ENCODE results near the gene MORF4L1. TPM values are rescaled to one million over a fixed set of nuclear protein-coding genes. Genes with fewer than 3 reads are reported as not detected.
"Not testable (repeated sequence)": the region's sequence is repeated elsewhere in the genome, so short reads cannot be mapped to it uniquely, and the experiment has no call there.

The MORF4L1 gene
- polyA plus RNA-seq, 1 donor from 2014 or later = 1,505 TPM

GRCh38 chr15:78928176-78928575, 55.5 kb downstream of the MORF4L1 start:
- not testable (repeated sequence) for H3K4me2 ChIP-seq (ENCODE audit: low read length); H3K79me2 ChIP-seq (replicated peaks; ENCODE audit: insufficient read depth, low read length); H3K36me3 ChIP-seq (ENCODE audit: insufficient read depth, low read length); H3F3A ChIP-seq (ENCODE audit: insufficient read depth, low read length, poor library complexity, severe bottlenecking); H3K27me3 ChIP-seq (ENCODE audit: insufficient read depth, low read depth, low read length); H3K4me3 ChIP-seq (ENCODE audit: low read length); H4K20me1 ChIP-seq (ENCODE audit: insufficient read depth); H3K27ac ChIP-seq (ENCODE audit: low read length); H3K9ac ChIP-seq (ENCODE audit: low read length); H3K9me3 ChIP-seq (ENCODE audit: low read length); H2AFZ ChIP-seq (ENCODE audit: low read depth, low read length); H3K9me2 ChIP-seq (ENCODE audit: insufficient read depth, low read length)
- TF ChIP-seq POLR2AphosphoS5 (IDR thresholded peaks at IDR 0.05) = peak; percentile 6

DNA sequence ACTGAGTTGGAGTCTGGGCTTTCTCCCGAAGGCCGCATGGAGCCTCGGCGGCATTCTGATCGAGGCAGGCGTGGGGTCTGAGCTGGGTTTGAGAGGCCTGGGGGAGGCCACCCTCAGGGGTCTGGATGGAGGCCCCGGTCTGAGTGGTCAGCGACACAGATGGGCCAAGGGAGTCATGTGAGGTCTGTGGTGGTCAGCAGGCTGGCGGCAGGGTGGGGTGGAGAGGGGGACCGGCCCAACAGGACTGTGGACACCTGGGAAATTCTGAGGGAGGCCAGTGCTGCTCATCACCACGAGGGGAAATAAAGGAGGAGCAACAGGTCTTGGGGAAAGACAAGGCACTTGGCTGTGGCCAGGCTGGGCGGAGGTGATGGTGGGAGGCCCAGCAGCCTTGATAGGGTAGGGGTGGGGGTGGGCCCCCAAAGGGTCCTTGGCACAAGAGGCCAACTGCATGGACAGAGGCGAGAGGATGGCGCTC, 56.0 kb downstream of the MORF4L1 start:
- H2AFZ ChIP-seq (ENCODE audit: low read depth, low read length) = no peak overlapping the region
- no peaks in the 10 kb centered on the region for H3K9me2 ChIP-seq (ENCODE audit: insufficient read depth, low read length)
- H4K20me1 ChIP-seq (ENCODE audit: insufficient read depth) = no peaks in the 10 kb centered on the region
- TF ChIP-seq, protein P1, sequence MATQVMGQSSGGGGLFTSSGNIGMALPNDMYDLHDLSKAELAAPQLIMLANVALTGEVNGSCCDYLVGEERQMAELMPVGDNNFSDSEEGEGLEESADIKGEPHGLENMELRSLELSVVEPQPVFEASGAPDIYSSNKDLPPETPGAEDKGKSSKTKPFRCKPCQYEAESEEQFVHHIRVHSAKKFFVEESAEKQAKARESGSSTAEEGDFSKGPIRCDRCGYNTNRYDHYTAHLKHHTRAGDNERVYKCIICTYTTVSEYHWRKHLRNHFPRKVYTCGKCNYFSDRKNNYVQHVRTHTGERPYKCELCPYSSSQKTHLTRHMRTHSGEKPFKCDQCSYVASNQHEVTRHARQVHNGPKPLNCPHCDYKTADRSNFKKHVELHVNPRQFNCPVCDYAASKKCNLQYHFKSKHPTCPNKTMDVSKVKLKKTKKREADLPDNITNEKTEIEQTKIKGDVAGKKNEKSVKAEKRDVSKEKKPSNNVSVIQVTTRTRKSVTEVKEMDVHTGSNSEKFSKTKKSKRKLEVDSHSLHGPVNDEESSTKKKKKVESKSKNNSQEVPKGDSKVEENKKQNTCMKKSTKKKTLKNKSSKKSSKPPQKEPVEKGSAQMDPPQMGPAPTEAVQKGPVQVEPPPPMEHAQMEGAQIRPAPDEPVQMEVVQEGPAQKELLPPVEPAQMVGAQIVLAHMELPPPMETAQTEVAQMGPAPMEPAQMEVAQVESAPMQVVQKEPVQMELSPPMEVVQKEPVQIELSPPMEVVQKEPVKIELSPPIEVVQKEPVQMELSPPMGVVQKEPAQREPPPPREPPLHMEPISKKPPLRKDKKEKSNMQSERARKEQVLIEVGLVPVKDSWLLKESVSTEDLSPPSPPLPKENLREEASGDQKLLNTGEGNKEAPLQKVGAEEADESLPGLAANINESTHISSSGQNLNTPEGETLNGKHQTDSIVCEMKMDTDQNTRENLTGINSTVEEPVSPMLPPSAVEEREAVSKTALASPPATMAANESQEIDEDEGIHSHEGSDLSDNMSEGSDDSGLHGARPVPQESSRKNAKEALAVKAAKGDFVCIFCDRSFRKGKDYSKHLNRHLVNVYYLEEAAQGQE (IDR thresholded peaks at IDR 0.05; ENCODE audit: borderline replicate concordance) = no peak
- TF ChIP-seq CTCF (IDR thresholded peaks at IDR 0.05; ENCODE audit: poor library complexity, severe bottlenecking) (no peak), EP300 (conservative IDR thresholded peaks at IDR 0.05; ENCODE audit: poor library complexity, severe bottlenecking) (no peak), POLR2AphosphoS5 (IDR thresholded peaks at IDR 0.05) (no peak), TAF1 (IDR thresholded peaks at IDR 0.05; ENCODE audit: low read depth) (no peak), EZH2 (IDR thresholded peaks at IDR 0.05; ENCODE audit: borderline replicate concordance, insufficient read depth, low read length, poor library complexity, severe bottlenecking) (no peak), MXI1 (conservative IDR thresholded peaks at IDR 0.05; ENCODE audit: poor library complexity, severe bottlenecking) (no peak), RAD21 (conservative IDR thresholded peaks at IDR 0.05) (no peak), SMC3 (conservative IDR thresholded peaks at IDR 0.05; ENCODE audit: poor library complexity) (no peak)
- H3K27me3 ChIP-seq (ENCODE audit: insufficient read depth, low read depth, low read length) = no peaks in the 10 kb centered on the region
- no peaks in the 10 kb centered on the region for H3F3A ChIP-seq (ENCODE audit: insufficient read depth, low read length, poor library complexity, severe bottlenecking)
- H3K9ac ChIP-seq (ENCODE audit: low read length) = no peak overlapping the region
- no peak overlapping the region for H3K4me2 ChIP-seq (ENCODE audit: low read length)
- H3K4me3 ChIP-seq (ENCODE audit: low read length) = no peak overlapping the region
- no peak overlapping the region for H3K27ac ChIP-seq (ENCODE audit: low read length)
- no peaks in the 10 kb centered on the region for H3K36me3 ChIP-seq (ENCODE audit: insufficient read depth, low read length)
- no peaks in the 10 kb centered on the region for H3K79me2 ChIP-seq (replicated peaks; ENCODE audit: insufficient read depth, low read length)
- H3K9me3 ChIP-seq (ENCODE audit: low read length) = no peaks in the 10 kb centered on the region
